GM21528 (cell line): ENCODE measurements around the gene C4BPA.

Experiments
- ATAC-seq: cut with Tn5 transposase; IDR thresholded peaks from one replicate; pipeline ENCODE4 v1.9.1; 2021; ENCODE audit warnings: mild to moderate bottlenecking, moderate library complexity; ENCODE audit not compliant: unreplicated experiment, low FRiP score

Gene C4BPA

GRCh38 chr1:207076181-207076955 is 27.7 kb upstream of the C4BPA start:
- ATAC-seq, result no peak

GRCh38 chr1:207077012-207077411 is 27.0 kb upstream of the C4BPA start:
- ATAC-seq, result no peak

GRCh38 chr1:207077470-207078377 is 26.3 kb upstream of the C4BPA start:
- ATAC-seq, result no peak

- ATAC-seq, result no peak
Observed at GRCh38 chr1:207078578-207079132, 25.4 kb upstream of the C4BPA start.

GRCh38 chr1:207079706-207080241 is 24.3 kb upstream of the C4BPA start:
- ATAC-seq, result no peak

- no peak for ATAC-seq
Observed at GRCh38 chr1:207081088-207081487, 22.9 kb upstream of the C4BPA start.

GRCh38 chr1:207081806-207082205 is 22.2 kb upstream of the C4BPA start:
- ATAC-seq, result no peak

- no peak for ATAC-seq
Observed at GRCh38 chr1:207084232-207084631, 19.8 kb upstream of the C4BPA start.

GRCh38 chr1:207084701-207085180 is 19.3 kb upstream of the C4BPA start:
- no peak for ATAC-seq

- ATAC-seq, result no peak
Observed at GRCh38 chr1:207085887-207086286, 18.1 kb upstream of the C4BPA start.

- no peak for ATAC-seq
Observed at GRCh38 chr1:207088161-207088560, 15.9 kb upstream of the C4BPA start.

GRCh38 chr1:207088701-207089626 is 15.1 kb upstream of the C4BPA start, which contains the start of gene C4BPB:
C4BPB (plus strand) TSS chr1:207088860; CDS start chr1:207089532, 672 bp downstream.
- no peak for ATAC-seq

- ATAC-seq, result no peak
Observed at GRCh38 chr1:207089627-207090355, 14.2 kb upstream of the C4BPA start.

GRCh38 chr1:207091200-207091908 is 12.7 kb upstream of the C4BPA start:
- ATAC-seq, result no peak

GRCh38 chr1:207093944-207094343 is 10.1 kb upstream of the C4BPA start:
- no peak for ATAC-seq

- peak; percentile 70 for ATAC-seq
Observed at GRCh38 chr1:207097871-207098324, 6.1 kb upstream of the C4BPA start.

GRCh38 chr1:207101720-207102119 is 2.3 kb upstream of the C4BPA start:
- ATAC-seq, result no peak

GRCh38 chr1:207102146-207102545 is 1.9 kb upstream of the C4BPA start:
- no peak for ATAC-seq
